NCI-H510A treated with DMSO at 0.1 percent for 48 hours (cell line): ENCODE data around the gene ZNF195.
"Not testable (repeated sequence)": the region's sequence is repeated elsewhere in the genome, so short reads cannot be mapped to it uniquely, and the experiment has no call there.

Source experiments
- DNase-seq: peaks from one replicate; lab custom pipeline; 2025; lab: John Stamatoyannopoulos, UW

ZNF195 gene

DNA sequence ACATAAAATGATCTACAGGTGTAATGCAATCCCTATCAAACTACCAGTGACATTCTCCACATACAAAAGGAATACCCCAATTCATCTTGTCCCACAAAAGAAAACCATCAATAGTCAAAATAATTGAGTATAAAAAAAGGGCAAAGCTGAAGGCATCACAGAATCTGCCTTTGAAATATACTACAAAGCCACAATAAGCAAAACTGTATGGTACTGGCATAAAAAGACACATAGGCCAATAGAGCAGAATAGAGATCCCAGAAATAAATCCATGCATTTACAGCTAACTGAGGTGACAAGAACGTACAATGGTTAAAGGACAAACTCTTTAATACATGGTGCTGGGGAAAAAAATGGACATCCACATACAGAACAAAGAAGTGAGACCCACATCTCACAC lies 31.8 kb downstream of the ZNF195 start:
- no peak for DNase-seq

- no peak for DNase-seq
These were observed 32.4 kb downstream of the ZNF195 start for GRCh38 chr11:3346587-3346986.

DNA sequence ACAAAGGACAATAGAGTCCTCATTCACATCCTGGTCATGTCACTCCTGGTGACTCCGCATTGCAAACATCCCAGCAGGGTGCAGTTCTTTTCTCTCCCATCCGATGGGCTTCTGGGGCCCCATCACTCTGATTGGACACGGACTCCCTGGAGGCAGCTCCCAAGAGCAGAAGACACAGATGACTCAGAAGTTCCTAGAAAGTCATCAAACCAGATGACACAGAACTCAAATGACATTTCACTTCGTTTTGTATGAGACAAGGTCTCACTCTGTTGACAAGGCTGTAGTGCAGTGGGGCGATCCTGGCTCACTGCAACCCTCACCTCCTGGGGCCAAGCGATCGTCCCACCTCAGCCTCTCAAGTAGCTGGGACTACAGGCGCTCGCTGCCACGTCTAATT lies 33.2 kb downstream of the ZNF195 start:
- no peak for DNase-seq

- no peak for DNase-seq
These were observed 34.4 kb downstream of the ZNF195 start for GRCh38 chr11:3344327-3345174.

DNA sequence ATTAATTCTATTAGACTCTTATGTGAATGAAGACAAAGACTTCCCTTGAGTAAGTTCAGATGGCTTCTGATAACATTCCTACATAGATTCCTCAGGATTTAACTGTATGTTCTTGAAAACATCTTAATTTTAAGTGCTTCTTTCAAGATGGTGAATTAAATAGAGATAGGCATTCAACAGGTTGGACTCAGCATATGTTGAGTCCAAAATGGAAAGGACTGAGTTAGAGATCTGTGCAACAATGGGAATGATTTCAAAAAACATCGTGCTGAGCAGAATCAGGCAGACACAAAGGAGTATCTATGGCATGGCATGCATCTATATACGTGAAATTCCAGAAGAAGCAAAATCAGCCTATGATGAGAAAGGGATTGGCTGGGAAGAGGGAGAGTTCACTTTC lies 36.2 kb downstream of the ZNF195 start:
- DNase-seq, result no peak

GRCh38 chr11:3341298-3341697 lies 37.6 kb downstream of the ZNF195 start:
- no peak for DNase-seq

DNA sequence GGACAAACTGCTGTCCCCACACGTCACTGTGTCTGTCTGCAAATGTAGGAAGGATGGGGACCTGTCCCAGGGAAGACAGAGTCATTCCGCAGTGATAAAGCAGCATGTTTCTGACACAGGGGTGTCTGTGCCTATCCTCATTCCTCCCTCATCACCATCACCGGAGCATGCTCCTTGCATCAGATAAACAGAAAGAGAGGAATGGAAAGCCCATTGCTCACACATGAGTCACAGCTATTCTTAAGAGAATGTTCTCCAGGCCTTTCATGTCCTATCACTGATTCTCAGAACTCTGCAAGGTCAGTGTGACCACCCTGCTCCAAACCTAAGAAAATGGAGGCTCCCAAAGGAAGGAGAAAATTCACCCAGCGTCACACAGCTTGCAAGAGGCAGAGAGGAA lies 38.9 kb downstream of the ZNF195 start:
- no peak for DNase-seq

DNA sequence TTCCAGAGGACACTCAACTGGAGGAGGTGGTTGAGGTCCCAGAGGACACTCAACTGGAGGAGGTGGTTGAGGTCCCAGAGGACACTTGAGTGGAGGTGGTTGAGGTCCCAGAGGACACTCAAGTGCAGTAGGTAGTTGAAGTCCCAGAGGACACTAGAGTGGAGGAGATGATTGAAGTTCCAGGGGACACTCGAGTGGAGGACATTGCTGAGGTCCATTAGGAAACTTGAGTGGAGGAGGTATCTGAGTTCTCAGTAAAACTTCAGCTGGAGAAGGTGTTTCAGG lies 39.7 kb downstream of the ZNF195 start:
- DNase-seq, result no peak

- no peak for DNase-seq
These were observed 40.2 kb downstream of the ZNF195 start for GRCh38 chr11:3338569-3339339.

GRCh38 chr11:3336420-3336819 lies 42.5 kb downstream of the ZNF195 start:
- not testable (repeated sequence) for DNase-seq

DNA sequence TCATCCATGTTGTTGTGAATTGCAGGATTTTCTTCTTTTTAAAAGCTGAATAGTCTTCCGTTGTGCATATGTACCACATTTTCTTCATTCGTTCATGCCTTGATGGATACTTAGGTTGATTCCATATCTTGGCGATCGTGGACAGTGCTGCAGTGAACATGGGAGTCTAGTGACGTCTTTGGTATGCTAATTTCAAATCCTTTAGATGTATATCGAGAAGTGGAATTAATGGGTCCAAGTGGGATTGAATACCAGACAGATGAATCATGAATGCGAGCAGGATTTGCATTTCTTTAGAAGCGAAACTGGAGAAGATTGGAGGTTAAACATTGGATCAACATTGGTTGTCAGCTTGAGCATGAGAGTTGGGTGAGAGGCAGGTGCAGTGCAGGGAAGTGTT lies 45.8 kb downstream of the ZNF195 start:
- not testable (repeated sequence) for DNase-seq

DNA sequence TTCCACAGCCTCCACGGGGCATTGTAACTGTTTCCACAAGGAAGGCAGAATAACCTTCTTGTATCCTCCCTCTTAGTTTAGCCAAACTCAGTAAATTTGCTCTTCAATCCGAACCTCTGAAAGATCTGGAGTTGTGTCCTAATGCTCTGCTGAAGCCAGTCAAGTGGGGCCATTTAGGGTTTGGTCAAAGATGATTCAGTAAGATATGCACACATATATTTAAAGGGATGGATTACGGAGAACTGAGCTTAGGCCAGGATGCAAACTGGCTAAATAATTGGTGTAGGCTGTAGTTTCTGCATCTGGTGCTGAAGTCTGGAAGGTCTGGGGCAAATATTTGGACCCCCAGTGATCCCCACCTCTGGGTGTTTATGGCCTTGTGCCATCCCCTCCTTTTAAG lies 47.9 kb downstream of the ZNF195 start:
- not testable (repeated sequence) for DNase-seq

DNA sequence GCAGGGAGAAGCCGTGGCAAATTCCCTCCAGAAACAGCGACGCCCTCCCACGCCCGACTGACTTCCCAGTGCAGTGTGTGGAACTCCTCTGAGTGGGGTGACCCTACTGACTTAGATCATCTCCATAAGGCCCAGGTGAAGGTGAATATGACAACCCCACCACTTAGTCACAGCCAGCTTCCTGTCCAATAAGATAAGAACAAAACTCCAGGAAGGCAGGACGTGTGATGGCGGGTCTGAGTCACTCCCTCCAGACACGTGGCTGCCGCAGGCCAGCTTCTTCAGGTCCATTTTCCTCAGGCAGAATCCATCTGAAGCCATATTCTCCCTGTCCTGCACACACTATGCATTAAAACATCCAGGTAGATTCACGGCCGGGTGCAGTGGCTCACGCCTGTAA lies 48.9 kb downstream of the ZNF195 start:
- not testable (repeated sequence) for DNase-seq

DNA sequence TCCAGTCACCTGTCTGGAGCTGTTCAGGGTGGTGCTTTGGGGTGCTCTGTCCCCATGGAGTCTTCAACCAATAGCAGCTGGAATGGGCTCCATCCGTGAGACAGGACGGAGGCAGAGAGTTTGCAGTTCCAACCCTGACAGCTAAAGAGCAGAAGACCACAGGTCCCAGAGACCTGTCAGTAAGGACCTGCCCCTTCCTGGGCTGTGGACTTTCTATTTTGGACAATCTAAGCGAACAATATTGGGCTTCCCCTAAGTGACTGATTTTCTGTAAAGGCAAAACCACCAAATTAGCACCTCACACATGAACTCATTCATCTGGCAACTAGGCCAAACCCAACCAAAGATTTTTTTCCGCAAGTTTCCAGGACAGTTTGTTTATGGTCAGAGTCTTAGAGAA lies 50.4 kb downstream of the ZNF195 start:
- DNase-seq, result not testable (repeated sequence)

DNA sequence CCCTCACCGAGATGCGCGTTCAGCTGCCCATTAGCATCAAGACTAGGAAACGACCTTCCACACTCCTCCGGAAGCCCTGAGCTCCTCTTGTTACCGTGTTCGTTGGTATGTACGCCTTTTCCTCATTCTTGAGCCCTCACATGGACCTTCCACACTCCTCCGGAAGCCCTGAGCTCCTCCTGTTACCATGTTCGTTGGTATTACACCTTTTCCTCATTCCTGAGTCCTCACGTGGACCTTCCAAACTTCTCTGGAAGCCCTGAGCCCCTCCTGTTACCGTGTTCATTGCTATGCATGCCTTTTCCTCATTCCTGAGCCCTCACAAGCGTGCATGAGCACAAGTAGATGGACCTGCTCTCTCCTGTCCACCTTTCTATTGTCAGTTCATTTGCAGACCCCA lies 52.5 kb downstream of the ZNF195 start:
- DNase-seq, result not testable (repeated sequence)

DNA sequence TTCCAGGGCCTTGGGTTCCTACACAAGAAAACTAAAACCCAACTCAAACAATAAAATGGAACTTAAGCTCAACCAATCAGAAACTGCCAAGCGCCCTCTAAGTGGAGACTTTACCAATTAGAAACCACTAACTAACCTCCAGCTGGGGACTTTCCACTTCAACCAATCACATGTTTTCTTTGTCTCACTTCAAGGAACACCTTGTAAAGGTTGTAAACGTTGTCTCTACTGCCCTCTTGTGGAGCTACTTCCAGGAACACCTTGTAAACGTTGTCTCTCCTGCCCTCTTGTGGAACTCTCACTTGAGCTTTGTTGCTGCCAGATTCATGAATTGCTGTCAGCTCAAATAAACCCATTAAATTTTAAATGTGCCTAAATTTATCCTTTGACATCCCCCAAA lies 54.2 kb downstream of the ZNF195 start:
- not testable (repeated sequence) for DNase-seq
